Suprapubic skin (tissue), 4 donors: ENCODE measurements around the gene TTC23. TPM values are rescaled to one million over a fixed set of nuclear protein-coding genes. Genes with fewer than 3 reads are reported as not detected.
A peak's percentile ranks its signal among the peaks of the same experiment; 100 is the strongest.

ENCODE experiments used
- DNase-seq, 2 donors: peaks; one replicate each; pipeline ENCODE4 v3.0.0-alpha.2; 2019; ENCODE audit warnings: low spot score in 2 of 2
- H3K27ac ChIP-seq: fragments of 200-600 bp; sonication (generic); one replicate; pipeline ENCODE4 v1.5.1; 2019
- H3K27me3 ChIP-seq: fragments of 200-600 bp; sonication (generic); one replicate; pipeline ENCODE4 v1.5.1; 2019
- H3K36me3 ChIP-seq: fragments of 200-600 bp; sonication (generic); one replicate; pipeline ENCODE4 v1.5.1; 2019
- H3K4me1 ChIP-seq: fragments of 200-600 bp; sonication (generic); one replicate; pipeline ENCODE4 v1.5.1; 2019
- H3K4me3 ChIP-seq: fragments of 200-600 bp; sonication (generic); one replicate; pipeline ENCODE4 v1.5.1; 2019; ENCODE audit warnings: mild to moderate bottlenecking
- H3K9me3 ChIP-seq: fragments of 200-600 bp; sonication (generic); one replicate; pipeline ENCODE4 v1.5.1; 2019
- EP300 ChIP-seq: sonication (generic); formaldehyde crosslinking; IDR thresholded peaks from one replicate; pipeline ENCODE4 v1.6.1; 2017; ENCODE audit warnings: antibody characterized with exemption
- POLR2A ChIP-seq, 2 donors: fragments of 450-650 bp; IDR thresholded peaks; one replicate each; pipeline ENCODE4 v1.6.1; 2017; ENCODE audit warnings: antibody characterized with exemption in 2 of 2, mild to moderate bottlenecking in 2 of 2, moderate library complexity in 2 of 2
- POLR2AphosphoS5 ChIP-seq, 3 donors: sonication (generic); formaldehyde crosslinking; IDR thresholded peaks; one replicate each; pipeline ENCODE4 v1.6.1; 2017; ENCODE audit warnings: antibody characterized with exemption in 3 of 3
- WGBS: methylation state at CpG from one replicate; pipeline ENCODE4 v1.1.5; 2018; 5-methylcytosine and 5-hydroxymethylcytosine counted together
- total RNA-seq, 4 donors: library from RNA; depleted of rRNA; stranded (reverse); fragments of >200 nt; gene quantifications; one replicate each; pipeline ENCODE4 v1.1.0, GENCODE V29; 2016
- TF ChIP-seq, protein P1 (sequence below), 2 donors: fragments of 200-600 bp in 1 of 2; fragments of 450-650 bp in 1 of 2; sonication (generic) in 1 of 2; IDR thresholded peaks; one replicate each; pipeline ENCODE4 v1.5.1; 2016 to 2019; ENCODE audit warnings: antibody characterized with exemption in 2 of 2, mild to moderate bottlenecking in 1 of 2, moderate library complexity in 1 of 2

Gene TTC23
- total RNA-seq, 4 donors from 2014 or later = 14.4 to 34.6 (median 17.6) TPM

GRCh38 chr15:99212406-99212805 lies 37.0 kb downstream of the TTC23 start:
- H3K36me3 ChIP-seq = peaks cover 25% of the 10 kb centered on the region
- 91% methylated on average over 7 of the region's 7 CpGs for WGBS
- H3K9me3 ChIP-seq = no peaks in the 10 kb centered on the region
- H3K4me1 ChIP-seq = no peaks in the 10 kb centered on the region
- H3K27ac ChIP-seq = no peak overlapping the region
- H3K27me3 ChIP-seq = no peaks in the 10 kb centered on the region
- no peak for DNase-seq
- TF ChIP-seq POLR2AphosphoS5 (IDR thresholded peaks at IDR 0.05) (no peak), EP300 (no peak), POLR2A (IDR thresholded peaks at IDR 0.05) (no peak)
- TF ChIP-seq, protein P1, sequence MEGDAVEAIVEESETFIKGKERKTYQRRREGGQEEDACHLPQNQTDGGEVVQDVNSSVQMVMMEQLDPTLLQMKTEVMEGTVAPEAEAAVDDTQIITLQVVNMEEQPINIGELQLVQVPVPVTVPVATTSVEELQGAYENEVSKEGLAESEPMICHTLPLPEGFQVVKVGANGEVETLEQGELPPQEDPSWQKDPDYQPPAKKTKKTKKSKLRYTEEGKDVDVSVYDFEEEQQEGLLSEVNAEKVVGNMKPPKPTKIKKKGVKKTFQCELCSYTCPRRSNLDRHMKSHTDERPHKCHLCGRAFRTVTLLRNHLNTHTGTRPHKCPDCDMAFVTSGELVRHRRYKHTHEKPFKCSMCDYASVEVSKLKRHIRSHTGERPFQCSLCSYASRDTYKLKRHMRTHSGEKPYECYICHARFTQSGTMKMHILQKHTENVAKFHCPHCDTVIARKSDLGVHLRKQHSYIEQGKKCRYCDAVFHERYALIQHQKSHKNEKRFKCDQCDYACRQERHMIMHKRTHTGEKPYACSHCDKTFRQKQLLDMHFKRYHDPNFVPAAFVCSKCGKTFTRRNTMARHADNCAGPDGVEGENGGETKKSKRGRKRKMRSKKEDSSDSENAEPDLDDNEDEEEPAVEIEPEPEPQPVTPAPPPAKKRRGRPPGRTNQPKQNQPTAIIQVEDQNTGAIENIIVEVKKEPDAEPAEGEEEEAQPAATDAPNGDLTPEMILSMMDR (IDR thresholded peaks at IDR 0.05) = no peak
- H3K4me3 ChIP-seq = no peak overlapping the region

- H3K4me3 ChIP-seq = no peak overlapping the region
- no peak for TF ChIP-seq EP300
- no peak for TF ChIP-seq POLR2A (IDR thresholded peaks at IDR 0.05)
- TF ChIP-seq, protein P1 (IDR thresholded peaks at IDR 0.05) = no peak
- TF ChIP-seq POLR2AphosphoS5 (IDR thresholded peaks at IDR 0.05) = no peak
- DNase-seq = no peak
- peaks cover 21% of the 10 kb centered on the region for H3K36me3 ChIP-seq
- H3K27ac ChIP-seq = no peak overlapping the region
- H3K27me3 ChIP-seq = no peaks in the 10 kb centered on the region
- WGBS = 86% methylated on average over 4 of the region's 4 CpGs
- H3K4me1 ChIP-seq = no peaks in the 10 kb centered on the region
- H3K9me3 ChIP-seq = no peaks in the 10 kb centered on the region
Observed at GRCh38 chr15:99211926-99212325, 37.5 kb downstream of the TTC23 start.

DNA sequence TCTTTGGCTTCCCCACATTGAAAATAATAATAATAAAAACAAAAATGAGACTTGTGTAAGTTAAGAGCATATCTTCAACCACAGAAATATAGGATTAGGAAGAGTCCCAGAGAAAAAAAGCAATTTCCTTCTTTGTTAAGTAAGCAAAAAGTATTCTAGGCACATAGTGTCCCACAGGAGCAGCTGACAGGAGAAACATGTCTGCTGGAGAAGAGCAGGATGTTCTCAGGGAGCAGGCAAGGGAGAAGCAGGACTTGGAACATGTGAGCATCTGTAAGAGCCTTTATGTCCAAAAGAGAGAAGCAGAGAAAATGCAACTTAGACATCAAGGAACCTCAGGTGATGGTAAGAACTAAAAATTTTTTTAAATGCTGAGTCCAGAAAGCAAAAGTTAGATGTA lies 39.0 kb downstream of the TTC23 start:
- Histone ChIP-seq H3K27me3 (no peaks in the 10 kb centered on the region), H3K36me3 (peaks cover 15% of the 10 kb centered on the region), H3K4me3 (no peak overlapping the region), H3K9me3 (no peaks in the 10 kb centered on the region), H3K27ac (no peak overlapping the region), H3K4me1 (no peaks in the 10 kb centered on the region)
- DNase-seq = no peak
- TF ChIP-seq, protein P1 (IDR thresholded peaks at IDR 0.05) = no peak
- TF ChIP-seq EP300 = peak; percentile 96
- TF ChIP-seq POLR2A (IDR thresholded peaks at IDR 0.05) = no peak

- no peak for DNase-seq
- H3K4me3 ChIP-seq = no peak overlapping the region
- no peak overlapping the region for H3K27ac ChIP-seq
- H3K4me1 ChIP-seq = no peaks in the 10 kb centered on the region
- WGBS = 94% methylated on average over 2 of the region's 2 CpGs
- H3K27me3 ChIP-seq = no peaks in the 10 kb centered on the region
- H3K9me3 ChIP-seq = no peaks in the 10 kb centered on the region
- H3K36me3 ChIP-seq = peaks cover 5% of the 10 kb centered on the region
- TF ChIP-seq EP300 (no peak), POLR2AphosphoS5 (IDR thresholded peaks at IDR 0.05) (no peak), POLR2A (IDR thresholded peaks at IDR 0.05) (no peak)
- TF ChIP-seq, protein P1 (IDR thresholded peaks at IDR 0.05) = no peak
Observed at GRCh38 chr15:99209326-99209725, 40.1 kb downstream of the TTC23 start.

- TF ChIP-seq, protein P1 (IDR thresholded peaks at IDR 0.05) = no peak
- TF ChIP-seq EP300 (no peak), POLR2AphosphoS5 (IDR thresholded peaks at IDR 0.05) (no peak), POLR2A (IDR thresholded peaks at IDR 0.05) (no peak)
- WGBS = 90% methylated on average over 3 of the region's 3 CpGs
- Histone ChIP-seq H3K36me3 (no peaks in the 10 kb centered on the region), H3K27ac (no peak overlapping the region), H3K4me3 (no peak overlapping the region), H3K27me3 (no peaks in the 10 kb centered on the region), H3K9me3 (no peaks in the 10 kb centered on the region), H3K4me1 (no peaks in the 10 kb centered on the region)
- DNase-seq = no peak
Observed at GRCh38 chr15:99207672-99208071, 41.7 kb downstream of the TTC23 start.
